Ectodermal cell (in vitro differentiated cells): Measurements from ENCODE around the gene ETV6.

Experiments used
- H3K27ac ChIP-seq: 2 replicates; pipeline ENCODE4 v1.7.0; 2013; ENCODE audit warnings: mild to moderate bottlenecking, low read depth, low read length; ENCODE audit not compliant: insufficient read depth, poor library complexity, severe bottlenecking
- H3K27me3 ChIP-seq: 2 replicates; pipeline ENCODE4 v1.7.0; 2013; ENCODE audit warnings: mild to moderate bottlenecking, low read length; ENCODE audit not compliant: insufficient read depth, control insufficient read depth, poor library complexity, severe bottlenecking
- H3K36me3 ChIP-seq: one replicate; pipeline ENCODE4 v1.7.0; 2013; ENCODE audit warnings: low read length; ENCODE audit not compliant: control insufficient read depth, insufficient read depth
- H3K4me1 ChIP-seq: one replicate; pipeline ENCODE4 v1.7.0; 2013; ENCODE audit warnings: low read length; ENCODE audit not compliant: control insufficient read depth, insufficient read depth
- H3K4me3 ChIP-seq: 2 replicates; pipeline ENCODE4 v1.7.0; 2013; ENCODE audit warnings: low read depth, low read length, control low read depth; ENCODE audit not compliant: insufficient read depth
- H3K9me3 ChIP-seq: 2 replicates; pipeline ENCODE4 v1.7.0; 2013; ENCODE audit warnings: mild to moderate bottlenecking, low read length, moderate library complexity; ENCODE audit not compliant: control insufficient read depth
- WGBS, 2 experiments: methylation state at CpG; one replicate each; pipeline ENCODE4 v1.1.7; 2013; ENCODE audit warnings: missing lambda C conversion rate in 2 of 2; 5-methylcytosine and 5-hydroxymethylcytosine counted together

ETV6 gene

GRCh38 chr12:11701433-11701832, 52.0 kb downstream of the ETV6 start:
- Histone ChIP-seq H3K4me3 (no peak overlapping the region), H3K4me1 (peaks cover 4% of the 10 kb centered on the region), H3K9me3 (no peaks in the 10 kb centered on the region), H3K27me3 (no peaks in the 10 kb centered on the region), H3K36me3 (no peaks in the 10 kb centered on the region), H3K27ac (no peak overlapping the region)
- WGBS, 2 experiments, result 85 to 86% methylated on average over 6 of the region's 6 CpGs

- H3K4me3 ChIP-seq, result no peak overlapping the region
- no peak overlapping the region for H3K27ac ChIP-seq
- H3K36me3 ChIP-seq, result no peaks in the 10 kb centered on the region
- 90 to 97% methylated on average over 4 to 5 of the region's 5 CpGs for WGBS, 2 experiments
- no peaks in the 10 kb centered on the region for H3K9me3 ChIP-seq
- H3K4me1 ChIP-seq, result peaks cover 4% of the 10 kb centered on the region
- H3K27me3 ChIP-seq, result no peaks in the 10 kb centered on the region
Observed at GRCh38 chr12:11702959-11703358, 53.5 kb downstream of the ETV6 start.

GRCh38 chr12:11703378-11703777, 53.9 kb downstream of the ETV6 start:
- Histone ChIP-seq H3K4me1 (peaks cover 4% of the 10 kb centered on the region), H3K4me3 (no peak overlapping the region), H3K9me3 (no peaks in the 10 kb centered on the region), H3K27ac (no peak overlapping the region), H3K27me3 (no peaks in the 10 kb centered on the region), H3K36me3 (no peaks in the 10 kb centered on the region)
- WGBS, 2 experiments, result 77 to 93% methylated on average over 3 of the region's 4 CpGs

- Histone ChIP-seq H3K4me3 (no peak overlapping the region), H3K27me3 (no peaks in the 10 kb centered on the region), H3K4me1 (peaks cover 4% of the 10 kb centered on the region), H3K27ac (no peak overlapping the region), H3K36me3 (no peaks in the 10 kb centered on the region), H3K9me3 (no peaks in the 10 kb centered on the region)
- WGBS, 2 experiments, result 95 to 96% methylated on average over 8 of the region's 8 CpGs
Observed at GRCh38 chr12:11704089-11704488, 54.6 kb downstream of the ETV6 start.

- Histone ChIP-seq H3K4me1 (peaks cover 4% of the 10 kb centered on the region), H3K9me3 (no peaks in the 10 kb centered on the region), H3K27ac (no peak overlapping the region), H3K4me3 (no peak overlapping the region), H3K36me3 (no peaks in the 10 kb centered on the region), H3K27me3 (no peaks in the 10 kb centered on the region)
- 85 to 90% methylated on average over 7 of the region's 7 CpGs for WGBS, 2 experiments
Observed at GRCh38 chr12:11705010-11705409, 55.5 kb downstream of the ETV6 start.

- H3K27me3 ChIP-seq, result no peaks in the 10 kb centered on the region
- no peaks in the 10 kb centered on the region for H3K36me3 ChIP-seq
- H3K27ac ChIP-seq, result no peak overlapping the region
- H3K4me1 ChIP-seq, result no peaks in the 10 kb centered on the region
- 85 to 86% methylated on average over 10 of the region's 10 CpGs for WGBS, 2 experiments
- H3K9me3 ChIP-seq, result no peaks in the 10 kb centered on the region
- H3K4me3 ChIP-seq, result no peak overlapping the region
Observed at GRCh38 chr12:11706509-11707379, 57.3 kb downstream of the ETV6 start.

- Histone ChIP-seq H3K4me1 (no peaks in the 10 kb centered on the region), H3K36me3 (no peaks in the 10 kb centered on the region), H3K4me3 (no peak overlapping the region), H3K9me3 (no peaks in the 10 kb centered on the region), H3K27ac (no peak overlapping the region), H3K27me3 (no peaks in the 10 kb centered on the region)
- WGBS, 2 experiments, result 94 to 95% methylated on average over 7 of the region's 7 CpGs
Observed at GRCh38 chr12:11707535-11707934, 58.1 kb downstream of the ETV6 start.

GRCh38 chr12:11709513-11709912, 60.0 kb downstream of the ETV6 start:
- Histone ChIP-seq H3K4me1 (no peaks in the 10 kb centered on the region), H3K27ac (no peak overlapping the region), H3K9me3 (no peaks in the 10 kb centered on the region), H3K27me3 (no peaks in the 10 kb centered on the region), H3K4me3 (no peak overlapping the region), H3K36me3 (no peaks in the 10 kb centered on the region)
- 96 to 97% methylated on average over 4 of the region's 4 CpGs for WGBS, 2 experiments

GRCh38 chr12:11710431-11710830, 61.0 kb downstream of the ETV6 start:
- Histone ChIP-seq H3K27ac (no peak overlapping the region), H3K4me1 (no peaks in the 10 kb centered on the region), H3K4me3 (no peak overlapping the region), H3K36me3 (no peaks in the 10 kb centered on the region), H3K27me3 (no peaks in the 10 kb centered on the region), H3K9me3 (no peaks in the 10 kb centered on the region)
- 94 to 97% methylated on average over 6 of the region's 6 CpGs for WGBS, 2 experiments

GRCh38 chr12:11710906-11711305, 61.4 kb downstream of the ETV6 start:
- Histone ChIP-seq H3K4me1 (no peaks in the 10 kb centered on the region), H3K36me3 (no peaks in the 10 kb centered on the region), H3K9me3 (no peaks in the 10 kb centered on the region), H3K27ac (no peak overlapping the region), H3K27me3 (no peaks in the 10 kb centered on the region), H3K4me3 (no peak overlapping the region)
- WGBS, 2 experiments, result 79 to 85% methylated on average over 3 of the region's 3 CpGs
